Measurements from ENCODE around the gene GPLD1.

GPLD1 gene

DNA sequence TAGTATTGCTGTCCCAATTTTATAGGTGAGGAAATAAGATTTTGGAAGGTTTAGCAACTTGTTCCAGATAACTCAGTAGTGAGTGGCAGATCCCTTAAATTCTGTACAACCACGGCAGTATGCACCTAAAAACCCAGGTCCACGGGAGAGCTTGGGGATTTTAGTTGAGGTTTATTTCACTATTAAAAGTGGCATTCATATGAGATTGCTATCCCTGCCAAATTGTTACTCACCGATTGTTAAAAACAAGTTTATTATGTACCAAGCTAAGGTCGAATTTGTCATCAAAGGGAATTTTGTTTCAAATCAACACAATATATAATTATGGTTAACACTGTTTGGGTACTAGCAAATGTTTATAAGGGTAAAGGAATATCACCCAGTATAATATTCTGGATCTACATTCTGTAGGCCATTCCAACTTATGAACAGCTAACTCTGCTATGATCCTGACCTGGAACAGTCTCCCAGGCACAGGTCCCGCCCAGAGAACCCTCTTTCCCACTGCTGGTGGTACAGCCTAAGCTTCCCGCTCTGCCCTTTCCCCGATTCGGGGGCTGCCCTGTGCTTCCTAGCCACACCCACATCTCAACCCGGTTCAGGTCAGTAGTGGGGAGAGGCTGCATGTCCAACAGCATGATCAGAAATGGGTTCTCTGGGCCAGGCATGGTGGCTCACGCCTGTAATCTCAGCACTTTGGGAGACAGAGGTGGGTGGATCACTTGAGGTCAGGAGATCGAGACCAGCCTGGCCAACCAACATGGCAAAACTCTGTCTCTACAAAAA is 24.9 kb downstream of the GPLD1 start:
- Histone ChIP-seq H3K36me3 (ENCODE audit: low read length) (no peaks in the 10 kb centered on the region), H3K27ac (ENCODE audit: low read depth, low read length) (no peak overlapping the region), H2AFZ (ENCODE audit: low read depth, low read length, severe bottlenecking) (no peak overlapping the region), H3K9ac (ENCODE audit: low read length) (no peak overlapping the region), H3K79me2 (ENCODE audit: insufficient read depth, low read length) (no peaks in the 10 kb centered on the region), H3K27me3 (ENCODE audit: low read length) (no peaks in the 10 kb centered on the region), H3K9me2 (replicated peaks; ENCODE audit: insufficient read depth, low read length) (no peaks in the 10 kb centered on the region), H3K4me2 (ENCODE audit: low read depth, low read length, poor library complexity, severe bottlenecking) (no peak overlapping the region), H3F3A (ENCODE audit: insufficient read depth) (no peaks in the 10 kb centered on the region), H4K20me1 (ENCODE audit: low read depth, low read length) (no peaks in the 10 kb centered on the region), H3K9me3 (ENCODE audit: insufficient read depth, low read length) (no peaks in the 10 kb centered on the region), H3K4me3 (ENCODE audit: insufficient read depth, low read length, poor library complexity, severe bottlenecking) (no peak overlapping the region)
- TF ChIP-seq, protein P1, sequence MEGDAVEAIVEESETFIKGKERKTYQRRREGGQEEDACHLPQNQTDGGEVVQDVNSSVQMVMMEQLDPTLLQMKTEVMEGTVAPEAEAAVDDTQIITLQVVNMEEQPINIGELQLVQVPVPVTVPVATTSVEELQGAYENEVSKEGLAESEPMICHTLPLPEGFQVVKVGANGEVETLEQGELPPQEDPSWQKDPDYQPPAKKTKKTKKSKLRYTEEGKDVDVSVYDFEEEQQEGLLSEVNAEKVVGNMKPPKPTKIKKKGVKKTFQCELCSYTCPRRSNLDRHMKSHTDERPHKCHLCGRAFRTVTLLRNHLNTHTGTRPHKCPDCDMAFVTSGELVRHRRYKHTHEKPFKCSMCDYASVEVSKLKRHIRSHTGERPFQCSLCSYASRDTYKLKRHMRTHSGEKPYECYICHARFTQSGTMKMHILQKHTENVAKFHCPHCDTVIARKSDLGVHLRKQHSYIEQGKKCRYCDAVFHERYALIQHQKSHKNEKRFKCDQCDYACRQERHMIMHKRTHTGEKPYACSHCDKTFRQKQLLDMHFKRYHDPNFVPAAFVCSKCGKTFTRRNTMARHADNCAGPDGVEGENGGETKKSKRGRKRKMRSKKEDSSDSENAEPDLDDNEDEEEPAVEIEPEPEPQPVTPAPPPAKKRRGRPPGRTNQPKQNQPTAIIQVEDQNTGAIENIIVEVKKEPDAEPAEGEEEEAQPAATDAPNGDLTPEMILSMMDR (IDR thresholded peaks at IDR 0.05; ENCODE audit: insufficient read depth, low read length, poor library complexity, severe bottlenecking): no peak
- no peak for TF ChIP-seq EZH2phosphoT487 (conservative IDR thresholded peaks at IDR 0.05; ENCODE audit: low read length)

- Histone ChIP-seq H3F3A (ENCODE audit: insufficient read depth) (no peaks in the 10 kb centered on the region), H3K27me3 (ENCODE audit: low read length) (no peaks in the 10 kb centered on the region), H3K4me3 (ENCODE audit: insufficient read depth, low read length, poor library complexity, severe bottlenecking) (no peak overlapping the region), H3K9ac (ENCODE audit: low read length) (no peak overlapping the region), H3K79me2 (ENCODE audit: insufficient read depth, low read length) (no peaks in the 10 kb centered on the region), H3K36me3 (ENCODE audit: low read length) (no peaks in the 10 kb centered on the region), H4K20me1 (ENCODE audit: low read depth, low read length) (no peaks in the 10 kb centered on the region), H3K27ac (ENCODE audit: low read depth, low read length) (no peak overlapping the region), H3K4me2 (ENCODE audit: low read depth, low read length, poor library complexity, severe bottlenecking) (no peak overlapping the region), H3K9me3 (ENCODE audit: insufficient read depth, low read length) (no peaks in the 10 kb centered on the region), H3K9me2 (replicated peaks; ENCODE audit: insufficient read depth, low read length) (no peaks in the 10 kb centered on the region), H2AFZ (ENCODE audit: low read depth, low read length, severe bottlenecking) (no peak overlapping the region)
- TF ChIP-seq EZH2phosphoT487 (conservative IDR thresholded peaks at IDR 0.05; ENCODE audit: low read length): no peak
- TF ChIP-seq, protein P1 (IDR thresholded peaks at IDR 0.05; ENCODE audit: insufficient read depth, low read length, poor library complexity, severe bottlenecking): no peak
Measured at GRCh38 chr6:24460966-24461365, 28.4 kb downstream of the GPLD1 start.

- Histone ChIP-seq H3K4me2 (ENCODE audit: low read depth, low read length, poor library complexity, severe bottlenecking) (no peak overlapping the region), H2AFZ (ENCODE audit: low read depth, low read length, severe bottlenecking) (no peak overlapping the region), H3K27me3 (ENCODE audit: low read length) (no peaks in the 10 kb centered on the region), H3K4me3 (ENCODE audit: insufficient read depth, low read length, poor library complexity, severe bottlenecking) (no peak overlapping the region), H3K27ac (ENCODE audit: low read depth, low read length) (no peak overlapping the region), H3K36me3 (ENCODE audit: low read length) (no peaks in the 10 kb centered on the region), H3K9ac (ENCODE audit: low read length) (no peak overlapping the region), H3F3A (ENCODE audit: insufficient read depth) (no peaks in the 10 kb centered on the region), H3K79me2 (ENCODE audit: insufficient read depth, low read length) (no peaks in the 10 kb centered on the region), H3K9me3 (ENCODE audit: insufficient read depth, low read length) (no peaks in the 10 kb centered on the region), H4K20me1 (ENCODE audit: low read depth, low read length) (no peaks in the 10 kb centered on the region), H3K9me2 (replicated peaks; ENCODE audit: insufficient read depth, low read length) (no peaks in the 10 kb centered on the region)
- no peak for TF ChIP-seq EZH2phosphoT487 (conservative IDR thresholded peaks at IDR 0.05; ENCODE audit: low read length)
- TF ChIP-seq, protein P1 (IDR thresholded peaks at IDR 0.05; ENCODE audit: insufficient read depth, low read length, poor library complexity, severe bottlenecking): no peak
Measured at GRCh38 chr6:24458941-24459340, 30.4 kb downstream of the GPLD1 start.

Data from SU-DHL-6 (cell line).